Pons (tissue), 1 donor: ENCODE results near the gene CDAN1.
"Not testable (repeated sequence)": the region's sequence is repeated elsewhere in the genome, so short reads cannot be mapped to it uniquely, and the experiment has no call there.

ENCODE experiments used
- DNase-seq: peaks from one replicate; pipeline ENCODE4 v3.0.0-alpha.2; 2016; ENCODE audit warnings: low spot score

CDAN1 gene, protein sequence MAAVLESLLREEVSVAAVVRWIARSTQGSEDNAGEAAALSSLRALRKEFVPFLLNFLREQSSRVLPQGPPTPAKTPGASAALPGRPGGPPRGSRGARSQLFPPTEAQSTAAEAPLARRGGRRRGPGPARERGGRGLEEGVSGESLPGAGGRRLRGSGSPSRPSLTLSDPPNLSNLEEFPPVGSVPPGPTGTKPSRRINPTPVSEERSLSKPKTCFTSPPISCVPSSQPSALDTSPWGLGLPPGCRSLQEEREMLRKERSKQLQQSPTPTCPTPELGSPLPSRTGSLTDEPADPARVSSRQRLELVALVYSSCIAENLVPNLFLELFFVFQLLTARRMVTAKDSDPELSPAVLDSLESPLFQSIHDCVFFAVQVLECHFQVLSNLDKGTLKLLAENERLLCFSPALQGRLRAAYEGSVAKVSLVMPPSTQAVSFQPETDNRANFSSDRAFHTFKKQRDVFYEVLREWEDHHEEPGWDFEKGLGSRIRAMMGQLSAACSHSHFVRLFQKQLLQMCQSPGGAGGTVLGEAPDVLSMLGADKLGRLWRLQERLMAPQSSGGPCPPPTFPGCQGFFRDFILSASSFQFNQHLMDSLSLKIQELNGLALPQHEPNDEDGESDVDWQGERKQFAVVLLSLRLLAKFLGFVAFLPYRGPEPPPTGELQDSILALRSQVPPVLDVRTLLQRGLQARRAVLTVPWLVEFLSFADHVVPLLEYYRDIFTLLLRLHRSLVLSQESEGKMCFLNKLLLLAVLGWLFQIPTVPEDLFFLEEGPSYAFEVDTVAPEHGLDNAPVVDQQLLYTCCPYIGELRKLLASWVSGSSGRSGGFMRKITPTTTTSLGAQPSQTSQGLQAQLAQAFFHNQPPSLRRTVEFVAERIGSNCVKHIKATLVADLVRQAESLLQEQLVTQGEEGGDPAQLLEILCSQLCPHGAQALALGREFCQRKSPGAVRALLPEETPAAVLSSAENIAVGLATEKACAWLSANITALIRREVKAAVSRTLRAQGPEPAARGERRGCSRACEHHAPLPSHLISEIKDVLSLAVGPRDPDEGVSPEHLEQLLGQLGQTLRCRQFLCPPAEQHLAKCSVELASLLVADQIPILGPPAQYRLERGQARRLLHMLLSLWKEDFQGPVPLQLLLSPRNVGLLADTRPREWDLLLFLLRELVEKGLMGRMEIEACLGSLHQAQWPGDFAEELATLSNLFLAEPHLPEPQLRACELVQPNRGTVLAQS

DNA sequence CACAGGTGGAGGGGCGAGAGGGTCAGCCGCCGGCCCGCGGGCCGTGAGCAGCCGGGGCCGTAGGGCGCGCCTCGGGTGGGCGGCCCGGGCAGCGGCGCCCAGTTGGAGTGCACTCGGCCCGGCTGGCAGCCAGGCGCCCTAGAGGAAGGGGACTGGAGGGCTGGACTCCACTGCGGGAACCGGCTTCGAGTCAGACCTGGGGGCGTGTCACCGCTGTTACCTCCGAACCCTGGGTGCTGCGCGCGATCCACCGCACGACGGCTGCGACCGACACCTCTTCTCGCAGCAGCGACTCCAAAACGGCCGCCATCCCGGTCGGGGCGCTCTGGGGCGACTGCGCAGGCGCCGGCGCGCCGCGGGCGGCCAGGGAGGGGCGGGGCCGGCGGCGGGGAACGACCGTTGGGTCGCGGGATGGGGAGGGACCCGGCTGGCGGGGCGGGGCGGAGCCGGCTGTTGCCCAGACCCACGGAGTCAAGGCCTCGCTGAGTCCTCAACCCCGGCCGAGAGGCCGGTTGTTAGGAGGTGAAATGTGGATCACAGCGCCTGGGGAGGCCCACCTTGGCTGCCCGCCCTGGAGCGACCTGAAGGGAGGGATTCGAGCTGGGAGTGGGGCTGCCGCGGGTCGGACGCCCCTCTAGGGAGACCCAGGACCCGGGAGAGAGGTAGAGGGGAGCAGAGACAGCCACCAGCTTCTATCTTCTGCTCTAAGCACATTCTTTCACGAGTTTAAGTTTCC is at the start of gene CDAN1:
Gene CDAN1 (minus strand): TSS at position 336 of the 736 bp plus-strand sequence. CDS start 26 bp downstream, at position 310.
- DNase-seq = peak; percentile 72

DNA sequence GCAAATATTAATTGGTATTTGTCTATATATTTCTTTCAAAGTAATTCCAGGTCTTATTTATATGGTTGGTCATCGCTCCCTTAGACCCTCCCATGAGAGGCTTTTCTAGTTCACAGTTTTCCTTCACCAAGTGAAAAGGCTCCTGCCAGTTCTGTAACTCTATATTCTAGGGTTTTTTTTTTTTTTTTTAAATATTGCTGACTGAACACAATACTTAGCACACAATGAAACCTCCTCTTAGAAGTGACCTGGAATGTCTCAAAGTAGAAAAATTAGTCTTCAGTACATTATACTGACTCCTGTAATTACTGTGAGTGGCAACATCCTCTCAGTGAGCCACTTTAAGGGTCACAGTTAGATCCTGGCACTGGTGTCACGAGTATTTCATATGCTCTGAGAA is 48.6 kb upstream of the CDAN1 start:
- no peak for DNase-seq

DNA sequence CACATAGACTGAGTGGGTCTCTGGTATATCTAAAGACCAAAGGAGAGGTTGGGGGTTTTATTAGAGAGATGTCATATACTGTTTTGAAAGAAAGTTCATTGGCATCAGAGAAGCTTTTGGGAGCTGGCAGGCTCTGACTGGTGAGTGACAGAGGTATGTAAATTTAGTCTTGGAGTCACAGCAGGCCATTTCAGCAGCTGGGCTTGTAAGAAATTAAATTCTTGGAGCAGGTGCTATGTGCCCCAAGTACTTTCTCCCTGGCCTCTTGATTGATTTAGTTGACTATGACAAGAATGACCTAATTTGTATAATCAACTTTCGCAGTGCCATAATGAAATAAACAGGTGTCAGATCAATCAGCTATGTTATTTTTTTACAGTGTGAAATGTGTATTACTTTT is 47.8 kb upstream of the CDAN1 start:
- DNase-seq = no peak

DNA sequence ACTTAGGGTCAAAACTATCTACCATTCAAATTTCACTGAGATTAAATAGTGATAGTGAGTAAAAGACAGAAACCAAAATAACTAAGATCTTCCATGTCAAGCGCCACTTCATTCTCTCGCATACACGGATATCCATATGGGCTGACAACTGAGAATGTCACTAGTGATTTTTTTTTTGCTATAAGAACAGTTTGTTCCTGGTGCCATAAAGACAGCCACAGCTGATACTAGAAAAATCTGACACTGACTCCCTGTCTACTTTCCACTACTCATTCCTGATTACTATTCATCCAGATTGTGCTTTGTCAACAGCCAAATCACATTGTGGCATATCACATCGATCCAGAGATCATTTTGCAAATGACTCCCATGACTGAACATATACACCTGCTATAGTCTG is 45.8 kb upstream of the CDAN1 start:
- no peak for DNase-seq

DNA sequence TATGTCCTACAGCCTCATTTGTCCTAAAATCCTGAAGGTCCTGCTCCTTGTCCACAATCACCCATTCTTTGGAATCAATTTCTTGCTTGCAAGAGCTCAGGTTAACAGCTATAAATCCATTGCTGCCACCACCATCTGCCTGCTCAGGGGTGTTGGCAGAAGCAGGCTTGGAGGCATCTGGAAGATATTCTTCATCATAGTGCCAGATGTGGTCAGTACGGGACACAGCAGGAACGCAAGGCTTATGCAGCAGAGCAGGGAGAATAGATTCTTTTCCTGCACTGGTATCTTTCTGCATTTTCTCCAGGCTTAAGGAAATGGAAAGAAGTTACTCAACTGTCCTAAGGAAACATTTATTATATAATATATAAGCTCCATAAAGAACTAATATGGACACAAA is 38.5 kb upstream of the CDAN1 start:
- DNase-seq = no peak

DNA sequence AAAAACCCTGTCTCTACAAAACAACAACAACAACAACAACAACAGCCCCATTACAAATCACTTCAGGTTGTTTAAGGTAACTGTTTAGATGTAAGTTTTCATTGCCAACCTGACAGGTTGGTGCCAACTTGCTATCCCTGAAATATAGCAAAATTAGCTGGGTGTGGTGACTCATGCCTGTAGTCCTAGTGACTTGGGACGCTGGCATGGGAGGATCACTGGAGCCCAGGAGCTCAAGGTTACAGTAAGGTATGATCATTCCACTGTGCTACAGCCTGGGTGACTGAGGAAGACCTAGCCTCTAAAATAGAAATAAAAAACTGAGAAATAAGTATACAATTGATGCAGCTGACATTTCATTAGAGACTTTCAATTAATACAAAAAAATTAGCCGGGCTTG is 36.0 kb upstream of the CDAN1 start:
- DNase-seq = no peak

DNA sequence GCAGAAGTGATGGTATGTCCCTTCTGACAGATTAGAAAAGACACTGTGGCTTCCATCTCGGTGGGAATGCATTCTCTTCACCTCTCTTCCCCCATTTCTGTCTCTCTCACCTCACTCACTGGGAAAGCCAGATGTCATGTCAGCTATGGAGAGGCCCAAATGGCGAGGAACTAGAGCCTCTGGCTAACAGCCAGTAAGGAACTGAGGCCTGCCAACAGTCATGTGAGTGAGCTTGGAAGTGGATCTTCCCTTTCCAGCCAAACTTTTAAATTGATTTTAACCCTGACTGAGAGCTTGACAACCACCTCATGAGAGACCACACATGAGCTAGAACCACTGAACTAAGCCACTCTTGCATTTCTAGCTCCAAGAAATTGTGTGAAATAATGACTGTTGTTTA is 35.2 kb upstream of the CDAN1 start:
- DNase-seq = peak; percentile 32

DNA sequence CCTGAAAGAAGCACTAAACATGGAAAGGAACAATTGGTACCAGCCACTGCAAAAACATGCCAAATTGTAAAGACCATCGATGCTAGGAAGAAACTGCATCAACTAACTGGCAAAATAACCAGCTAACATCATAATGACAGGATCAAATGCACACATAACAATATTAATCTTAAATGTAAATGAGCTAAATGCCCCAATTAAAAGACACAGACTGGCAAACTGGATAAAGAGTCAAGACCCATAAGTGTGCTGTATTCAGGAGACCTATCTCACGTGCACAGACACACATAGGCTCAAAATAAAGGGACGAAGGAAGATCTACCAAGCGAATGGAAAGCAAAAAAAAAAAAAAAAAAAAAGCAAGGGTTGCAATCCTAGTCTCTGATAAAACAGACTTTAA is 29.2 kb upstream of the CDAN1 start:
- DNase-seq = not testable (repeated sequence)

DNA sequence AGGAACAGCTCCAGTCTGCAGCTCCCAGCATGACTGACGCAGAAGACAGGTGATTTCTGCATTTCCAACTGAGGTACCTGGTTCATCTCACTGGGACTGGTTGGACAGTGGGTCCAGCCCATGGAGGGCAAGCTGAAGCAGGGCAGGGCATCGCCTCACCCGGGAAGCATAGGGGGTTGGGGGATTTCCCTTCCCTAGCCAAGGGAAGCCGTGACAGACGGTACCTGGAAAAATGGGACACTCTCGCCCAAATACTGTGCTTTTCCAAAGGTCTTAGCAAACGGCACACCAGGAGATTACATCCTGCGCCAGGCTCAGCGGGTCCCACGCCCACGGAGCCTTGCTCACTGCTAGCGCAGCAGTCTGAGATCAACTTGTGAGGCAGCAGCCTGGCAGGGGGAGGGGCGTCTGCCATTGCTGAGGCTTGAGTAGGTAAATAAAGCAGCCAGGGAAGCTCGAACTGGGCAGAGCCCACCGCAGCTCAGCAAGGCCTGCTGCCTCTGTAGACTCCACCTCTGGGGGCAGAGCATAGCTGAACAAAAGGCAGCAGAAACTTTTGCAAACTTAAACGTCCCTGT is 27.3 kb upstream of the CDAN1 start:
- not testable (repeated sequence) for DNase-seq

DNA sequence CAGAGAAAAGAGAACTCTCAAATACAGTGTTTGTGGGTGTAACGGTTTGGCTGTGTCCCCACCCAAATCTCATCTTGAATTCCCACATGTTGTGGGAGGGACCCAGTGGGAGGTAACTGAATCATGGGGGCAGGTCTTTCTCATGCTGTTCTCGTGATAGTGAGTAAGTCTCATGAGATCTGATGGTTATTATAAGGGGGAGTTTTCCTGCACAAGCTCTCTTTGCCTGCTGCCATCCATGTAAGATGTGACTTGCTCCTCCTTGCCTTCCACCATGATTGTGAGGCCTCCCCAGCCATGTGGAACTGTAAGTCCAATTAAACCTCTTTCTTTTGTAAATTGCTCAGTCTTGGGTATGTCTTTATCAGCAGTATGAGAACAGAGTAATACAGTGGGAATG is 24.9 kb upstream of the CDAN1 start:
- DNase-seq = not testable (repeated sequence)

DNA sequence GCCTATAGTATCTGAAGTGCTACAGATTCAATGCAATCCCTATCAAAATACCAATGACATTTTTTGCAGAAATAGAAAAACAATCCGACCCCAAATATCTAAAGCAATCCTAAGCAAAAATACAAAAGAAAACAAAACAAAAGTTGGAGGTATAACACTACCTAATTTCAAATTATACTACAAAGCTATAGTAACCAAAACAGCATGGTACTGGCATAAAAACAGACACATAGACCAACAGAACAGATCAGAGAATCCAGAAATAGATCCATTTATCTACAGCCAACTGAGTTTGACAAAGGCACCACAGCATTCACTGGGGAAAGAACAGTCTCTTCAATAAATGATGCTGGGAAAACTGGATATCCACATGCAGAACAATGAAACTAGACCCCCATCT is 23.8 kb upstream of the CDAN1 start:
- DNase-seq = no peak

DNA sequence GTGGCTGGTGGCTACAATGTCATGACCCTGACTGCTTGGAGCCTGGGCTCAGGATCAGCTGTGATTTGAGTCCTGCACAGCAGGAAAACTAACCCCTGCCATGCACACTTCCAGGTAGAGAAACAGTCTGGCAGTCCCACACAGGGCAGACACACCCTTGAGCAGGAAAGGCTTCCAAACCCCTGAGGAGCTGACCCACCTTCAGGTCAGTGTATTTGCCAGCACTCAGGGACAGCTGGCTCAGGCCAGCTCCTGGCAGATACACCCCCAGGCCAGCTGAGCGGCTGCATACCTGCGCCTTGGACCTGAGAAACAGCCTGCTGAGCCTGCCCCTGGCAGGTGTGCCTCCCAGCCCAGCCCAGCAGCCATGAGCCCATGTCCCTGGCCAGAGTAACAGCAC is 22.2 kb upstream of the CDAN1 start:
- no peak for DNase-seq

DNA sequence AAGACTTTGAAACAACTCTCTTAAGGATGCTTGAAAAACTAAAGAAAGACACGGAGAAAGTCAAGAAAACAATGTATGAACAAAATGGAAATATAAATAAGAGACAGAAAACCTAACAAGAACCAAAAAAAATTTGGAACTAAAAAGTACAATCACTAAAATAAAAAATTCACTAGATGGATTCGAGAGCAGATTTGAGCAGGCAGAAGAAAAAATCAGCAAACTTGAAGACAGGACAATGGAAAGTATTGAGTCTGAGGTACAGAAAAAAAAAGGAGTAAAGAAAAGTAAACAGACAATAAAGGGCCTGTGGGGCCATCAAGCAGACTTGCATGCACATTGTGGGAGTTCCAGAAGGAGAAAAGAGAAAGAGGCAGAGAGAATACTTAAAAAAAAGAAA is 13.4 kb upstream of the CDAN1 start:
- DNase-seq = no peak

DNA sequence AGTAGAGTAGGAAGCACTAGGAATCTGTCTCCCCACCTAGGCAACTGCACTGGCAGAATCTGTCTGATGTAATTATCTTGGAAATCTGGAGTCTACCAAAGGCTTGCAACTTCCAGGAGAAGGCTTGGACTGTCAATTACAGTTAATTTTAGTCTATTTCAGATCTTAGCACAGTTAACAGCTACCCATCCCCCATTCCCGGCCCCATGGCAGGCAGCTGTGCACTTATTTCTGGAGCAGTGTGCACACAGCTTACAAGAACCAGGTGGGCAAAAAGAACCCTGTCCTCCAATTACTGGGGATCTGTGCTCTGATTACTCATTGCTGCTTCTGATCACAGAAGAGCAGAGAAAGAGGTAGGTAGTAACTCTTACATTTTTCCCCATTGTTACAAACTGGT is 12.3 kb upstream of the CDAN1 start:
- no peak for DNase-seq

DNA sequence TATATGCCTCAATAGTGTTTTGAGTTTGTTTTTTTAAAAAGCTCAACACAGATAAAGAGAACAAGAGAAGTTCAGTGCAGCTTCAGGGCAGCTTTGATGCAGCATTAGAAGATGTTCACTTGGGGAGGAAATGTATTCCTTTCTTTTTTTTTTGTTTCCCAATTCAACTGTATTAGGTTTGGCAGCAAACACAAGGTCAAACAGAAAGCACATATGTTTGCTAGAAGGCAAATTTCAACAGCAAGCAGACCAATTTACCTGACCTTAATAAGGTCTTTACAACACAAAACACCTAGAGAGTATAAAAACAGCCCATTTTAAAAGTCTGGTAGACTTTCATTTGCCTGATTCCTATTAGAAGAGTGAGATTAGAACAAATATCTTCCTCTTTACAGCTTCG is 7.3 kb upstream of the CDAN1 start:
- DNase-seq = no peak

DNA sequence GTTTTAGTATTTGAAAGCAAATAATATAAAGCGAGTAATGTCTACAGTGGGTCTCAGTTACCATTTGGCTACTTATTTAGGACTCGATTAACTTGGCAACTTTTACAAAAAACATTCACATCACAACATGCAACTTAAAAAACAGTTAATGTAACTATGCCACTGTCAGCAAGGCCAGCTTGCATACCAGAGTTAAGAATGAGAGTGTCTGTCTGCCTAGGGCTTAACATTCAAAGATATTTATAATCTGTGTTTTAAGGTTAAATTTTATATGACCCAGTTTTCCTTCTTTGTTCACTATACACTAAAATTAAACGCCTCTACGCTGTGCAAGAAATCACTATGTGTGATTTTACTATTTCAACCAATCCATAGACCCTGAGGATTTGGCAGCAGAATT is 5.2 kb upstream of the CDAN1 start:
- DNase-seq = no peak

DNA sequence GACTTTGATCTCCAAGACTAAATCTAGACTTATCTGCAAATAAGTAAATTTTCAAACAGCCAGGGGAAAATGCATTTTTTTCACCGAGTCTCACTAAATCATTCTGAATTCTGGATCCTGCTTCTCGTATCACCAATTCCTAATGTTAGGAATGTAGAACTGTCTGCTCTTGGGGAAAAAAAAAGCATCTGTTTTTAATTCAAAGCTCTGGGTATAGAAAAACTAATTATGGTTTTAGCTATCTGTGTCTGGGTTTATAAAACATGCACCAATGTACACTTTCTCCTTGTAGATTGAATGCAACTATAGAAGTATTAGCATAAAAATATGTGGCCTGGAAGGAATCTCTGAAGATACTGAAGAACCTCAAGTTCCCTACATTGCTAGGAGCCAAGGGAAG is 4.8 kb upstream of the CDAN1 start:
- DNase-seq = no peak

DNA sequence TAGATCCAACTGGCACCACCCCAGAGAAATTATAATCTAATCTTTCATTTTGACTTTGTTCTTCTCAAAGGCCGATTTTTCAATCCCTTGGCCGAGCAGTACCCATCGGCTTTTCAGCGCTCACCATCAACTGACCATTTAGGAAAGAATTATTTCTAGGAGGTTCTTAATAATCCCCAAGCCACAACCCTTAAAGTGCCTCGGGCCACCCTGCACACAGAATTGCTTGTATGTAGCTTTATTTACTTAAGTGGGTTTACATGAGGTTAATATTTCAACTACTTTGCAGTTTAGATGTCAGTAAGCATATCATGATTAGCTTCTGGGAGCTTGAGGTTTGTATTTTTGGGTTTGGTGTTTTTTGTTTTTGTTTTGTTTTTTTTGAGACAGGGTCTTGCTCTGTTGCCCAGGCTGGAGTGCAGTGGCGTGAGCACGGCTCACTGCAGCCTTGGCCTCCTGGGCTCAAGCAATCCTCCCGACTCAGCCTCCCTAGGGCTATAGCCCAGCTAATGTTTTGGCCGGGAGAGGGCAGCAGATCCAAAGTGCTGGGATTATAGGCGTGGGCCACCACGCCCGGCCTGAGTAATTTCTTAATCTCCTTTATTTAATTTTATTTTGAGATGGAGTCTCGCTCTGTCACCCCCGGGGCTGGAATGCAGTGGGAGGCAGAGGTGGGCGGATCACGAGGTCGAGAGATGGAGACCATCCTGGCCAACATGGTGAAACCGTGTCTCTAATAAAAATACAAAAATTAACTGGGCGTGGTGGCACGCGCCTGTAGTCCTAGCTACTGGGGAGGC is 801 bp upstream of the CDAN1 start:
- no peak for DNase-seq

DNA sequence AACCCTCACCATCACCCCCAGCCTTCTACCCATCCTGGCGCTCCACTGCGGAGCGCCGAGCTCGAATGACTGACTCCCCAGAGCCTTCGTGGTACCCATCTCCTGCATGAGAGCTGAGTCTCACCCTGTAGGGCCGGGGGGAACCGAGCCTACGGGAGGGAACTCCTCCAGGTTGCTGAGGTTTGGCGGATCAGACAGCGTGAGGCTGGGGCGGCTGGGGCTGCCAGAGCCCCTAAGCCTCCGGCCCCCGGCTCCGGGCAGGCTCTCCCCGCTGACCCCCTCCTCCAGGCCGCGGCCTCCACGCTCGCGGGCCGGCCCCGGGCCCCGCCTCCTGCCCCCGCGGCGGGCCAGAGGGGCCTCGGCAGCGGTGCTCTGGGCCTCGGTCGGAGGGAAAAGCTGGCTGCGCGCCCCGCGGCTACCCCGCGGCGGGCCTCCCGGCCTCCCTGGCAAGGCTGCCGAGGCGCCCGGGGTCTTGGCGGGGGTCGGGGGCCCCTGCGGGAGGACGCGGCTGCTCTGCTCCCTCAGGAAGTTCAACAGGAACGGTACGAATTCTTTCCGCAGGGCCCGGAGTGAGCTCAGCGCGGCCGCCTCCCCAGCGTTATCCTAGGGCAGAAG is 643 bp downstream of the CDAN1 start:
- DNase-seq = no peak
